GM12874 (cell line): ENCODE data around the gene TMEM176A.

Source experiments
- TF ChIP-seq, protein P1 (sequence below): IDR thresholded peaks from 2 replicates; pipeline ENCODE4 v1.5.1; 2011; ENCODE audit warnings: low read depth, mild to moderate bottlenecking, control low read depth, low read length, moderate library complexity; ENCODE audit not compliant: insufficient read depth

TMEM176A gene

DNA sequence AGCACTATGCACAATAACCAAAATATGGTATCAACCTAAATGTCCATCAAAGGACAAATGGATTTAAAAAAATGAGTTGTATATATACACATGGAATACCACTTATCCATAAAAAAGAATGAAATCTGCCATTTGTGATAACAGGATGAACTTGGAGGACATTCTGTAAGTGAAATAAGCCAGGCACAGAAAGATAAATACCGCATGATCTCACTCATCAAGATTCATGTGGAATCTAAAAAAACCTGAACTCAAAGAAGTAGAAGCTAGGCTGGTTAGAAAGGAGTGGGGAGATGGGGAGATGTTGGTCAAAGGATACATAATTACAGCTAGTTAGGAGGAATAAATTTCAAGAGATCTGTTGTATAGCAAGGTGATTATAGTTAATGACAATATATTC, 34.5 kb downstream of the TMEM176A start:
- TF ChIP-seq, protein P1, sequence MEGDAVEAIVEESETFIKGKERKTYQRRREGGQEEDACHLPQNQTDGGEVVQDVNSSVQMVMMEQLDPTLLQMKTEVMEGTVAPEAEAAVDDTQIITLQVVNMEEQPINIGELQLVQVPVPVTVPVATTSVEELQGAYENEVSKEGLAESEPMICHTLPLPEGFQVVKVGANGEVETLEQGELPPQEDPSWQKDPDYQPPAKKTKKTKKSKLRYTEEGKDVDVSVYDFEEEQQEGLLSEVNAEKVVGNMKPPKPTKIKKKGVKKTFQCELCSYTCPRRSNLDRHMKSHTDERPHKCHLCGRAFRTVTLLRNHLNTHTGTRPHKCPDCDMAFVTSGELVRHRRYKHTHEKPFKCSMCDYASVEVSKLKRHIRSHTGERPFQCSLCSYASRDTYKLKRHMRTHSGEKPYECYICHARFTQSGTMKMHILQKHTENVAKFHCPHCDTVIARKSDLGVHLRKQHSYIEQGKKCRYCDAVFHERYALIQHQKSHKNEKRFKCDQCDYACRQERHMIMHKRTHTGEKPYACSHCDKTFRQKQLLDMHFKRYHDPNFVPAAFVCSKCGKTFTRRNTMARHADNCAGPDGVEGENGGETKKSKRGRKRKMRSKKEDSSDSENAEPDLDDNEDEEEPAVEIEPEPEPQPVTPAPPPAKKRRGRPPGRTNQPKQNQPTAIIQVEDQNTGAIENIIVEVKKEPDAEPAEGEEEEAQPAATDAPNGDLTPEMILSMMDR: no peak

DNA sequence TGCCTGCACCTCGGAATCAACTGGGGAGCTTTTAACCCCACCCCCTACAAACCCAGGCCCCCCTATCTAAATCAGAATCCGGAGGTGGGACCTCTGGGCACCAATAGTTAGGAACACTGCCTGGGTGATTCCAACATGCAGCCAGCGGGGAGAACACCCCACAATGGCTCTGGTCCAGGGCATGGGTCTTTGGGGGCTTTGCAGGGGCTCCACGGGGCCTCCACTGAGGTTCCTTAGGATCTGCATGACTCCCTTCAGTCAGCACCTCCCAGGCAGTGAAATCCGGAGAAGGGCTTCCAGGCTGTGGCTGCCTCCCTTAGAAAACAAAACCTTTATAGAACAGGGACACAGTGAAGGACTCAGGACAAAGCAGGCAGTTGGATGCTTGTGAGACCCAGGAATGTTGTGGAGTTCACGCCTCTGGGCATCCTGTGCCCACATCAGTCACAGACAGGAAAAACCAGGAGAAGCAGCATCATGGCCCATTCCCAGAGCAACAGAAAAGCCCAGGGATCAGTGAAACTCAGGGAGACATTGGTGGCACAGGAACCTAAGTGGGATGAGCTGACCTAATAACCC, 35.2 kb downstream of the TMEM176A start:
- TF ChIP-seq, protein P1: no peak

DNA sequence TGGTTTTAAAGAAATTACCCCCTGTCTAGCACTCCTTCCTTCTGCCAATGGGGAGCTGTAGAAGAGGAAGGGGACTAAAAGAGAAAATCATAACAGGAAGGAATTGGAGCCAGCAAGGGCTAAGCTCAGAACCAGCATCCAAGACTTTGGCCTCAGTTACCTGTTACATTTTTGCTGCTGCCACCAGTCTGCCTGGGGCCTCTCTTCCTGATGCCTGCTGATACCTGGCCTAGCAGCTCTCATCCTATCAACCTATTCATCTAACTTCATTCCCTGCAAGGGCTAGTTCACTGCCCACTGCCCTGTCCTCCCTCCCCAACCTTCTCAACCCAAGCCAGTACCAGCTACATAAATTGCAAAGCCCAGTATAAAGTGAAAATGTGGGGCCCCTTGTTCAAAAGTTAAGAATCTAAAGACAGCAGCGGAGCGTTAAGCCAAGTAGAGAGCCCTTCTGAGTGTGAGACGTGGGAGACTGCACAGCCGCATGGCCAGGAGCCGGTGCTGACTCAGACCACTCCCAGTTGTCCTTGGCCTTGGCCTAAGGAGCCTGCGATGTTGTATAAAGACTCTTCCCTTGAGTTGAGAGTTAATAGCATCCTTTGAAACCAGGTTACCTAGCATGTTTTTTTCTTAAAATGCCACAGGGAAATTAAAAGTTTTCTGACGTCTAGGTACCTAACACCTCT, 38.5 kb downstream of the TMEM176A start:
- TF ChIP-seq, protein P1: no peak

DNA sequence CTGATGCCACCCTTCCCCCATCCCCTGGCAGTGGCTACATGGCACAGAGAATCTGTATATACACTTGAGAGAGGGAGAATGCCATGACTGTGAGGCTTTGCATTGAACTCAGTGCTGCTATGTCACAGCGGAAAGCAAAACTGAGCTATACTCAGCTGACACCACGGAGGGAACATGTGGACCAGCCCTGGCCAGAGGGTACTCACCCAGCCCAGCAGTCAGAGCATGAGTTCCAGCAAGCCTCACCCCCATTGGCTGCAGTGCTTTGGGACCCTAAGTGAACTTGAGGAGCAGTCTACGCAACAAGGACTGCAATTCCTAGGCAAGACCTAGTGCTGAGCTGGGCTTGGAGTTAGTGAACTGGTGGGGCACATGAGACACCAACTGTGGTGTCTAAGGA, 41.4 kb downstream of the TMEM176A start:
- TF ChIP-seq, protein P1: no peak

DNA sequence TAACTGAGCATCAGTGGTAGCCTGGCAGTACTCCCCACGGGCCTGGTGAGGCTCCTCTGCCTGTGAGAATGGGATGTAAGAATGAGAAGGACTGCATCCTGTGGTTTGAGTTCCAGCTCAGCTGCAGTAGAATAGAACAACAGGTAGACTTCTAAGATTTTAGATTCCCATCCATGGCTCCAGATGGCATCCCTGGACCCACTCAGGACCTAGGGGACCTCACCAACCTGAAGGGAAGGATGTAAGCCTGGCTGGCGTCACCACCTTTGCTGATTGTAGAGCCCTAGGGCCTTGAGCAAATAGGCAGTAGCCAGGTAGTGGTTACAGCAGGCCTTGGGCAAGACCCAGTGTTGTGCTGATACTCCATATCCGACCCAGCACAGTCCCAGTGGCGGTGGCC, 42.1 kb downstream of the TMEM176A start:
- TF ChIP-seq, protein P1: no peak

DNA sequence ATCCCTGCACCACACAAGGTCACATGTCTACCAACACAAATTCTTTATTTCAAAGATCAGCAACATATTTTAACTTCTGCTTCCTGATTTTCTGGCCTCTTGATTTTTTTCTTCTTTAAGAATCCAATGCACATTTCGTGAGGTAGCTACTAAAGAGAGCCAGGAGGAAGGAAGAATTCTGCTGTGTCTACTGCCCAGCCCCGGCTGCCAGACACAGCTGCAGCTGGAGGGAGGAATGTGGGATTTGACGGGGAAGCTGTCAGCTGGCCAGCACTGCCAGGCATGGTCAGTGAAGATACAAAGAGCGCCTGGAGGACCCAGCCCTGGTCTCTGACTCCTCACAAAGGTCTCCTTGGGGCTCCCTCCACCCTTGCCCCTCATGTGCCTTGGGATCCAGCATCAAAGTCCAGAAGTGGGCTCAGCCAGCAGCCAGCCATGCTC, 44.9 kb downstream of the TMEM176A start:
- TF ChIP-seq, protein P1: no peak

DNA sequence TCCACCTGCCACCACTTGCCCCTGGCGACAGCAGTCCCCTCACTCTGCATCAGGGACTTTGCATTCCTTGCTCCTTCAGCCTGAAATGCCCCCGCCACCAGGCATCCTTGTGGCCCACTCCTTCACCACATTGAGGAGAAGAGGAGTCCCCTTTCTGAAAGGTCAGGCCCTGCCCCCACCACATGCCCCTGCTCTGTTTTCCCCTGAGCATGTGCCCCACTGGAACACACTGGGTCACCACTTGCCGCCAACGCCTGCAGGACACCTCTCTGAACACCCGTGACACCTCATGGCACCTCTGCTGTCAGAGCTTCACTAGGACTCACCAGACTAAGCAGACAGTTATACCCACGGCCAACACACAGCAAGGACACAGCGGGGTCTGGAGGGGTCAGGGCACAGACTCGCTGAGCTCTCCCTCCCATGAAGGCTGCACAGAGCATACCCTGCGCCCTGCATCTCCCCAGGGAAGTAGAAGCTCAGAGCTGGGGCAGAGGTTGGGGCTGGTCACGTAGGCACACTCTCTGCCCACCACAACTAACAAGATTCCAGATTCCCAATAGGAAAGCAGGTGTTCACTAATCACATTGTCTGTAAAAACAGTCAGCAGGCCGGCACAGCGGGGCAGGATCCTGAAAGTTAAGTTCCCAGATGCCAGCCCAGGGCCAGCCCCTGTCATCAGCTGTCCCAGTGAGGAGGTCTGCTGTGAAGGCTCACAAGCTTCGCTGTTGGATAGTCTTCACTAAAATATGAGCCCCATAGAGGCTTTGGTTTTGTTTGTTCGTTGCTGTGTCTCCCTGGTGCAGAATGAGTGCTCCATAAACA, 45.9 kb downstream of the TMEM176A start:
- TF ChIP-seq, protein P1: no peak
